IPS-NIHi11 (cell line): Measurements from ENCODE around the gene ETV5.
A peak's percentile ranks its signal among the peaks of the same experiment; 100 is the strongest.
"Not testable (repeated sequence)": the region's sequence is repeated elsewhere in the genome, so short reads cannot be mapped to it uniquely, and the experiment has no call there.

Experiments used
- DNase-seq: peaks from one replicate; pipeline ENCODE4 v3.0.0; 2012; ENCODE audit warnings: mixed read lengths, low spot score

ETV5 gene

DNA sequence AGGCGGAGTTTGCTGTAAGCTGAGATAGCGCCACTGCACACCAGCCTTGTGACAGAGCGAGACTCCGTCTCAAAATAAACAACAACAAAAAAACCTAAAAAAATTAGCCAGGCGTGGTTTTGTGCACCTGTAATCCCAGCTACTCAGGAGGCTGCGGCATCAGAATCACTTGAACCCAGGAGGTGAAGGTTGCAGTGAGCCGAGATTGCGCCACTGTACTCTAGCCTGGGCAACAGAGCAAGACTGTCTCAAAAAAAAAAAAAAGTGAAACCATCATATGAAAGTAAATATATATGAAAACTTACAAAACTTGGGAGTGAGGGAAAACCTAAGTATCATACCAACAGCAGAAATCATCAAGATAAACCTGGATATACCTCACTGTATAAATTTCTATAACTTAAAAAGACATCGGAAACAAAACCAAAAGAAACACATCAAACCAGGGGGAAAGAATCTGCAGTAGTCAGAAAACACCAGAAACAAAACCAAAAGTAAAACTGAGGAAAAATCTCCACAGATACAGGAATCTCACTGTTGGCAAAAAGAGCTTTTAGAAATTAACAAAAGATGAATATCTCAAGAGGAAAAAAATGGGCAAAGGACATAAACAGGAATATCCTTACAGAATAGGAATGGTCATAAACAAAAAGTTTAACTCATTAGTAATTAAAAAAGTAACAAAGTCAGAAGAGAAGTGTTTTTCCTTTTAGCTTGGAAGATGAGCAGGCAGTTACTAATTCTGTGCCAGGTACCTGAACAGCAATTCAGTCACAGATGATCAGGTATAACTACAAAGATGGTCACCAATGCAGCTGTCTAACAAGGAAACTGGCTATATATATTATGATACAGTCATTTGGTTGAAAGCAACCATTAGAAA, 41.3 kb downstream of the ETV5 start:
- no peak for DNase-seq

DNA sequence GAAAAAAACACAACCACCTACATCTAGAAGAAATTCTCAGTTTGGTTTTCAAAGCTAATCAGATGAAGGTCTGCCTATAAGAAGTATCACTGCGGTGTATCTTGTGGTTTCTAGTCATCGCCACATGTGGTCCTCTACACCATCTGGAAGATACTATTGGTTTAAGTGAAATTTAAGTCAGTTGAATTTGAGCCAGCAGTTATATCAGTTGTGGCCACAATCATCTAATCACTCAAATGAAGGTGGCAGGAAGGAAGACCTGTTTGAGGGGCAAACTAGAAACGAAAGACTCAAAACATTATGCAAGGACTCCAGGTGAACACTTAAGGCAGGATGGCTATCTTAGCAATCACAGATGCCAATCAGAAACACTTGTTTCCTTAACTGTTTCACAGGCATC, 48.7 kb downstream of the ETV5 start:
- no peak for DNase-seq

DNA sequence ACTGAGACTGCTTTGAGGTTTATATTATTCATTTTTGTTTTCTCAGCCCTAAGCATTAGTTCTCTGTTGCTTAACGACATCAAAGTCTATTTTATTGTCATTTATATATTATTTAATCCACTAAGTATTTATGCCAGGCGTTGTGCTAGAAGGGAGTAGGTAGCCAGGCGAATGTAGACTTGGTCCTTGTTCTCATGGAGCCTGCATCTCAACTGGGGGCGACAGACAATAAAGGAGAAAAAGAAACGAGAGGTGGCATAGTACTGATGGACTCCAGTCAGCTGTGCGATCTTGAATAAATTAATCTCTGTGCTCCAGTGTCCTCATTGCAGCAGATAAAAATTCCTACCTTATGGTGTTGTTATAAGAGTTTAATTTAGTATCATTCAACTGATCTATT, 49.7 kb downstream of the ETV5 start:
- DNase-seq, result no peak

DNA sequence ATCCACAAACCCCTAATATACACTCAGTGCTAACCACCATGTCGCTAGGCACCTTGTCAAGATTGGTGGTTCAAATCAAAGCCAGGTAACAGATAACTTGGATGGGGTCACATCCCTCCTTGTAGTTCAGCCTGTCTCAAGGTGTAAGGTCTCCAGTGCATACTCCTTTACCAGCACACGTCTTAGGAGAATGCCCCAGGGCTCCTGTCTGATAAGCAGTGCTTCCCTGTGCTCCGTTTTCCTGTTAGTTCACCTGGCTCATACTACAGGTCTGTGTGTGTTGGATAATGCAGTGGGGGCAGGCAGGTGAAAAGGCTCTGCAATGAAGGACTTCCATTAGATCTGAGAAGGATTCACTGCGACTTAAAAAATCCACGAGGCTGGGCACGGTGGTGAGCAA, 50.7 kb downstream of the ETV5 start:
- no peak for DNase-seq

DNA sequence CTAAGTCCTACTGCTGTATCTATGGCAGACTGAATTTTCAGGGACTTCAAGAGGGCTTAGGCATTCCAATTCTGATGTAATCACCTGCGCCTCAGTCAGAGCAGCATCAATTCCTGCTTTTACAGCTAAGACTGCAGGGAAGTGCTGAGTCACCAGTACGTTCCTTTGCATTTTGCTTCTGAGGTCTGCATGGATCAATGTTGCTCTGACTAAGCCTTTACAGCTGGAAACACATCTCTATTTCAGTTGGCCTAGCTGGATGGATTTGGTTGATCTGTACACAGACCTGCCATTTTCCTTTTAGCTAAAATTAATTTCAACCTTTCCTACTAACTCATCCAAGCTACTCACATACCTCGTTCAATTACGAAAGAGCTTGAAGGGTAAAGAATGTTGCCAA, 51.3 kb downstream of the ETV5 start:
- DNase-seq, result peak; percentile 31

DNA sequence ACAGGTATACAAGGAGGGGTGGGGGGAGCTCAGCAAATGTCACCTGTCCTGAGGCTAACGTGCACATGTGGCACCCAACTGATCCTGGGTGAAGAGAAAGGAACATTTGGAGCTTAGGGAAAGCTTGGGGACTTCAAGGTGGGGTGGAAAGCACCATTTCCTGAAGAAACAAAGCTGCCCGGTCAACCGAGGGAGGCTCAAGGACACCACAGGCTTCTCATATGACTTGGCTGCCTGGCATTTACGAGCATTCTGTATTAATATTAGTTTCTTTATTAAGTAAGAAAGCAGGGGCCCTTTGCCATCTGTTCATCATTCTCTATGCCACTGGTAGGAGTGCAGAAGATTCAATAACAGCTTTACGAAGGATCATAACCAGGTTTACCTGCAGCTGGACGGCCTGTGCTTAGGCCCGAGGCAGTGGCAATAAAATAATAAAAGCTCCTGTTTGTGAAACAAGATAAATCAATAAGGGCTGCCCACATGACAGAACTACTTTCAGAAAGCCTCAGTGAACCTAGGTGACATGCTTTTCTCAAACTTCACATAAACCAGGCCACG, 54.0 kb downstream of the ETV5 start:
- DNase-seq, result no peak

DNA sequence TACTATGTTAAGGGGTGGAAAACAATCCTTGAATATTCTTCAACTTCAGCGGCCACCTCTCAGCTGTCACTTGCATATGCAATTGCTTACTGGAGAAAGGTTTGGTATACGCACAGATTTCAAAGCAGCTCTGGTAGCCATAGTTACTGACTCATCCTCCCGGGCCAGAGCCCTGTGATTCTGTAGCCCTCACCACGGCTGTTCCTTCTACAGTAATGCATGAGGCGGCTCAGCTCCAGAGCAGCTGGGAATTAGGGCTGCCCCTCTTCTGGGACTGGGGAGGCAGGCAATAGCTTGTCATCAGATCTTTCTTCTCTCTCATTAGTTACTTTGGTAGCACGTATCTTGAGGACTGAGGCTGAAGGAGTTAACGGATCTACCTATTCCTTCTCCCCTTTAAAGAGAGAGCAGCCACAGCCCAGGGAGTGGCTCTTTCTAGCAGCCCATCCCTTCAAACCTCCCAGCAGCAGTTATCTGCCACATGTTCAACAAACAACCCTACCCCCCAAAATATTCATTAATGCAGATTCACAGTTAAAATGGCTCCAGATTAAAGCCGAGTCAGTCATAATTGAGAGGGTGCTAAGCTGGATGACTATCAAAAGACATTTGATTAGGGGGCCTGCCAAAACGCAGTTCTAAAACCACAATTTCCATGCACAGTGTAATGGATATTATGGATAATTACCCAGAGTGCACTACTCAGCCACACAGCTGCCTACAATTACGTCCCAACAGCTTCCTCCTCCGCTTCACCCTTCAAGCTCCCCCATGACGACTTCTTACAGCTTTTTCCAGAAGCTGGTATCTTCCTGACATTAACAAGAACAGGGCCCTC, 54.7 kb downstream of the ETV5 start:
- DNase-seq, result peak; percentile 13

DNA sequence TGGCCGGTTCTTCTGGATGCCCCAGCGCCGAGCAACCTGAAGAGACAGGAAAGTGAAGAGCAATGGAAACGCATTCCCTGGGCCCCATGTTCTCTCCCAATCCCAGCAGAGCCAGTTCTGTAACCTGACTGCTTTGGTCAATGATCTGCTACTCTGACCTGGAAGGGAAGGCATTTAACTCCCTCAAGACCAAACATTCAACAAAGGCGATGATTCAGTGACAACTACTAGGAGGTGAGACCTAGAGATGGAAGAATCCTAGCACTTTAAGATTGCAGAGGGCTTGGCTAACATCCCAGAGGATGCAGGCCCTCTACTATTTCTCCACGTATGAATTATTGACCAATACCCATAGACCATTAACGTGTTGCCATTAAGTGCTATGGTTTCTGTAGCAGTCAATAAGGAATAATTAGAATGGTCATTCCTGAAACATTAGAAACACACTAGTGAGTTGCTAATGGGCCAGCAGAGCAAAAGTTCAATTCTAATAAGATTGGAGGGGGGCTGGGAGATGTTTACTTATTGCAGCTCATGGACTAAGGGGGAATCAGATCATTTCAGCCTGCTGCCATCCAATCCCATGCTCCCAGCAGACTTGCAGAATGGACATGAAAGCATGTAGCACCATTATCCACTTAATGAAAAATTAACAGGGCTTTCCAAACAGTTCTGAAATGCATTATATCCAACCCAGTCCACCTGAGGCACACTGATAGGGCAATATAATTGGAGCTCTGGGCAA, 56.6 kb downstream of the ETV5 start:
- no peak for DNase-seq

DNA sequence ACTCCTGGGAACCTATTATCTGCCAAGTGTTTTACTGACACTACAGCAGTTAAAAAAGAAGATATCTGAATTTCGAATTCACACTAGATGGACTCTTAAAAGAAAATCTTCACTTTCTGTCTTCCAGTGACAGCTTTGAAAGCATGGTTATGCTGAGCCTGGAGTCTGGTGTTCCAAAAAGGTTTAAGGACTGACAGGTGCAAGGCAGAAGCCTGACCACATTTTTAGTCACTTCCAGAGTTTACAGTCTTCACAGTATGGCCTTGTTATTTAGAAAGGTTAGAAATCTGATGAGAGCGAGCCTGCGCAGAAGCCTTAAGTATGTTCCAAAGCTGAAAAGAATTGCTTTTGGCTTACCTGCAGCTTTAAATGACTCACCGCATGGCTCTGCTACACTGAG, 59.9 kb downstream of the ETV5 start:
- DNase-seq, result no peak

DNA sequence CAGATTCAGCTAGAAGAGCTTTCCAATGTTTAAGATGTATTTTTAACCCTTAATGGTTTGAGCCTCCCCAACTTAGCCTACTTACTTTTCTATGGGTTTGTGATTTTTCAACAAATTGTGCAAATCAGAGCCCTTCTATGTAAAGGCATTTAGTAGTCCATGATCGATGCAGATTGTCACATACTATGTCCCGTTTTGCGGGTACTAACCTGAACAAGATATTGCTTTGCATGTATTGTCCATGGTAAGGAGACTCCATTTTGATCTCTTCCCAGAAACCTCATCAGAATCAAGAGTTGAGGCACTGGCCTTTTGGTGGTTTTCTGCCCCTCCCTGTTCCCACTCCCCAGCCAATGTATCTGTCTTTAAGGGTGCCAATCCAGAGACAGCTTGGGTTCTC, 60.8 kb downstream of the ETV5 start:
- no peak for DNase-seq

DNA sequence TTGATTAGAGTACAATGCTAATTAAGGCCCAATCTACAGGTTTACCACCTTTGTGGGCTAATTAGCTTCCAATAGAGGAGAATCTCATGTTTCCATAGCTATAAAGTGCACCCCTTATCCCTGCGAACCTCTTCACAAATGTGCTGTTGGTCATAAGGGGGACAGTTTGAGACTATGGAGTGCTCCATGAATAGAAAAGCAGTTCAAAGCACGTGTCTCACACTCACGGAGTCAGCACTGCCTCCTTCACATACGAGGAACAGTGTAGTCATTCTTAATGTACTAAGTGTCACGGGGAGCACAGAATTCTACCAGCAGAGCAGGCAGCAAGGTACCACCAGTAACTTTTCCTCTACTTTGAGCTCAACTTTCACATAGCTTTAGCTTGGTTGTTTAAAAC, 62.1 kb downstream of the ETV5 start:
- no peak for DNase-seq

DNA sequence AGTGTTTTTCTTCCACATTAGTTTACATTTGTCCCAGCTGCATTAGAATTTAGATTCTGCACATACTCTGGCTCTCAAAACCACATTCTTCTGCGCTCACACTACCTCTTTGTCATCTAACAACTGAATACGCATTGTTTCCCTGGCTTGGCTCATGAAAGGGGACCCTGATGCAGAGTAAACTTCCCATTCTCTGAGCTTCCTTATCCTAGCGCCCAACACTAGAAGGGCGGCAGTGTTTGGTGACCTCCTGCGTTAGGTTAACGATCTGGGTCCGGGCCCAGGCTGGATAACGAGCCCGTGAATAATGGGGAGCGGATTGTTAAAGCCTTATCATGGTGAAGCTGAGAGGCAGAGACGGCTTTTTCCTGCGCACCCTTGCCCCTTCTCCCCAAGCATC, 63.9 kb downstream of the ETV5 start:
- peak; percentile 14 for DNase-seq

DNA sequence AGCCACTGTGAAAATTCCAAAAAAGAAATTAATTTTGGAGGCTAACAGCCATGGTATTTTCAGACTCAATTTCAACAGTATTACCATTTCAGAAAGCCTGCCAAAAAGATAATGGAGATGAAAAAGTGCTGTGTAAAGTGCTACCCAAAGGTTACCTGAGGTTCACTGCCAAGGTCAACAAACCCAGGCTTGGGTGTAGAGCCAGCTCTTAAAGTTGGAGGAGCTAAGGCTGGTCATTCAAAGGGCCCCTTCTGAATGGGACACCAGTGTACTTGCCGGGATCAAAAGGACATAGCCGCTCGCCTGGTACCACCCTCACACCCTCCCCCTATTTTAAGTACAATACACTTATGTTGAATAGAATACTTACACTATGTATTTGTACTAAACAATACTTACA, 64.5 kb downstream of the ETV5 start:
- no peak for DNase-seq

DNA sequence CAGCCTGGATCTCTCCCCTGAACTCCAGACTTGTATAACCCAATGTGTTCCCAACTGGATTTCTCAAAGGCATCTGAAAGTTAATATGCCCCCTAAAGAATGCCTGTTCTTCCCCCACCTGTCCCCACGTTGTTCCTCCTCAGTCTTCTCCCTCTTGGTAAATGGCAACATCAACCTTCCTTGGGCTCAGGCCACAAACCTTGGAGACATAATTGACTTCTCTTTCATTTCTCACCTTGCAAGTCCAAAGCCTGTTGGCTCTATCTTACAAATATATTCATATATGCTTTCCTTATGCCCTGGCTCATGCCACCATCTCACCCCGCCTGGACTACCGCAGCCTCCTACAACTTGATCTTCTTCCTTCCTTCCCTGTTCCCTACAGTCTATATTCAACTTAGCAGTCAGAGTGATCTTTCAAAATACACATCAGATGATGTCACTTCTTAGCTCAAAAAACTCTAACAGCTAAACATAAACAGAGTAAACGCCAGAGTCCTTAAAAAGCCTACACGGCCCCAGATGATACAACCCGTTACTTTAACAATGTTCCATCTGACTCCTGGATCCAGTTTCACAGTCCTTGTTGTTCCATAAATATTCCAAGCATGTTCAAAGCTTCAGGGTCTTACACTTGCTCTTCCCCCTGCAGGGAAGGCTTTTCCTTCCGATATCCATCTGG, 66.2 kb downstream of the ETV5 start:
- DNase-seq, result no peak

DNA sequence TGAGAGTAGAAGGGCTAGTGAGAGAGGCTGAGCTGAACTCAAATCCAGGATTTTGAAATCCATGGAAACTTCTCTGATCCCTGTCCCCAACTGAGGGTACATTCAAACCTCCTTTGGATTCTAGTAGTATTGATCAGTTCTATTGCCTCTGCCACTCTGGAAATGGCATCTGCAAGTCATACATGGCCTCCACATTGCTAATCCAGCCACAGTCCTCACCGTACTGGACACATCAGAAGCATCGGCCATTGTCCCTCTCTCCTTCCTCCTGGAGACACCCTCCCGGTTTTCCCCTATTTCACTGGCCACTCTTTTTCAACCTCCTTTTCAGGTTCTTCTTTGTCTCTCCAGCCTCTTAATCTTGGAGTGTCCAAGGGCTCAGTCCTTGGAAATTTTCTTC, 66.9 kb downstream of the ETV5 start:
- DNase-seq, result no peak

DNA sequence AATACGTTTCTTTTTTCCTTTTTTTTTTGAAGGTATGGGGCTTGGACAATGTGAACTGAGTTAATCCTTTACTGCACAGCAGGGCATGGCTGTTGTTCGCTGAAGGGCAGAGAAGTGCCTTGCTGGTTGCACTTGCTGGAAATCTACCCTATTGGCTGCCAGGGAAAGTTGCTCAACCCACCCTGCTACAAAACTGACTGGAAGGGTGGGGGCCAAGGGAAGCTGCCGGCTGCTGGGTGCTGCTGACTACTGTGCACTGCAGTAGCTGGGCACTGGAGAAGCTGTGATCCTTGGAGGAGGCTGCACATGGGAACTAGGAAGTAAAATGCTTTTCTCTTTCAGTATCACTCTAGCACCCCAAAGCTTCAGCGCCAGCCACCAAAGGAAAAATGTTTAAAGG, 70.5 kb downstream of the ETV5 start:
- DNase-seq, result no peak

DNA sequence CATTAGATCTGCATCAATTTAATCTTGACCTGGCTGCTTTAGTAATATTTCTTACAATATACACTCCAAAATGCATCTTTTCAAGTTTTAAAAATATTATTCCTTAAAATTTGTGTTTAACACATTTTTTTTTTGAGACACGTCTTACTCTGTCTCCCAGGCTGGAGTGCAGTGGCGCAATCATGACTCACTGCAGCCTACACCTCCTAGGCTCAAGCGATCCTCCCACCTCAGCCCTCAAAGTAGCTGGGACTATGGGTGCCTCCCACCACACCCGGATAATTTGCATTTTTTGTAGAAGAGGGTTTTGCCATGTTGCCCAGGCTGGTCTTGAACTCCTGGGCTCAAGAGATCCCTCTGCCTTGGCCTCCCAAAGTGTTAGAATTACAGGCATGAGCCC, 73.6 kb downstream of the ETV5 start:
- DNase-seq, result no peak

DNA sequence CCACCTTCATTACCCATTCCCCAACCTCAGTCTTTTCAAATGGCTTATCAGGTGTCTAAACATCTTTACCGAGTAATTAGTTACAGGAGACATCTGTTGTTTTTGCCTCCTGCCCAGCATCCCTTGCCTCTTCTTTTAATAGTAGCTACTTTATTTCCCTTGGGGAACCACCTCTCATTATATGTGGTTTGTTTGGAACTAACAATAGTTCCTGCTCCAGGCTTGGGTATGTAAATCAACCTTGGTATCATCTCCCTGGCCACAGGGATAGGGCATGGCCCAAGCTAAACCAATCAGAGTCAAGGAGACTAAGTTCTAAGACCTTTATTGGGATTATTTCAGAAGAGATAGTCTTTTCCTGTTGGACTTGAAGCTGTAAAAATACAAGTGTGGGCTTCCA, 76.6 kb downstream of the ETV5 start:
- no peak for DNase-seq

DNA sequence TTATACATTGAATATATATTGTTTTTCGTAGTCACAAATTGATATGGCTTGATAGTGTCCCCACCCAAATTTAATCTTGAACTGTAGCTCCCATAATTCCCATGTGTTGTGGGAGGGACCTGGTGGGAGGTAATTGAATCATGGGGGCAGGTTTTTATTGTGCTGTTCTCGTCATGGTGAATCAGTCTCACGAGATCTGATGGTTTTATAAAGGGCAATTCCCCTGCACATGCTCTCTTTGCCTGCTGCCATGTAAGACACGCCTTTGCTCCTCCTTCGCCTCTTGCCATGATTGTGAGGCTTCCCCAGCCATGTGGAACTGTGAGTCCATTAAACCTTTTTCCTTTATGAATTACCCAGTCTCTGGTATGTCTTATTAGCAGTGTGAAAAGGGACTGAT, 82.9 kb downstream of the ETV5 start:
- DNase-seq, result not testable (repeated sequence)

DNA sequence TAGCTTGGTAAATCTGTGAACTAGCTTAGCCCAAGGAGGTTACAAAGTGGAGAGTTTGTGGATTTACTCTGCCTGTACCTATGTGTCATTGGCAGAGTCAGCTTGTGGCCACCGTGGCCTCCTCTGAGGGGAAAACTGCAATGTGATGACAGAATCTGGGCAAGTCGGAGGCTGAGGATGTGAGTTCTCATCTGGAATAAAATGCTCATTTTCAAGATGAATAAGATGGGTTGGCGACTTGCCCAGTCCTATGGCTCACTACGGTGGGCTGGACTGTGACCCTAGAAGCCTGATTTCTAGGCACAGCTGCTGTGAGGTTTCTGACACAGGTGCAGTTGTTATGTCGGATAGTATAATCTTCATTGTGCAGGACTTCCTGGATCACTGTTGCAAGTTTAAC, 83.7 kb downstream of the ETV5 start:
- no peak for DNase-seq

DNA sequence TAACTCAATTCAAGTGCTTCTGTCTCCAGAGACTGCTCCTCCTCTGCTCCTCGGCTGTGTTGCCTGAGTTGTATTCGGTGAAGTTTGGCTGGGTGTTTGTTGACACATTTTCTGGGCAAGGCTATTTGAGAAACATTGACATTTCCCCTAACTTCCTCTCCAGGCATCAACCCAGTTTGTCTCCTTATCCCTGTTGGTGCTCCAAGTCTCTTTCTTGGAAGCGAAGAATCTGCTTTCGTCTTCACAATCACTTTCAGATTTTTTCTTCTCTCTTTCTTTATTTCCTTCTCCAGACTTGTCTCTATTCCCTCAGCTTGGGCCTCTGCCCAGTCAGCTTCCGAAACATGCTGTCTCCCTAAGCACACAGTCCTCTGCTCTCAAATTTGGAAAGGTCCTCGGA, 84.7 kb downstream of the ETV5 start:
- DNase-seq, result no peak

DNA sequence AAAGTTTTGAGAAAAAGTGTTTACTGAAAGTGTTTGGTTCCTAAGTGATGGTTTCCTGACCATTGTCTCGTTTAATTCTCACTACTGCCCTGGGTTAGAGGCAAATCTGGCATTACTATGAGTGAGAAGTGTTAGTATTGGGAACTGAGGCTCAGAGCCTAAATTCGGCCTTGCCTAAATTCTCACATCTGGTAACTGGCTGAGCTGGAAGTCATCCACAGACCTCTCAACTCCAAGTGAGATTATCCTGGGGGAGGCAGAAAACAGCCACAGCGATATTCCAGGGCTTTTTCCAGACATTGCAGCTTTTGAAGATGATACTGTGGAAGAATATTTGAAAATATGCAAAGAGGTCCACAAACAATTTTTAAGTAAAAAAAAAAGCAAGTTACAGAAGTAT, 86.0 kb downstream of the ETV5 start:
- no peak for DNase-seq
